ENCODE results near the gene CCDC171. TPM values are rescaled to one million over a fixed set of nuclear protein-coding genes. Genes with fewer than 3 reads are reported as not detected.

Gene CCDC171
- total RNA-seq (2022) (1.1 and 1.6 TPM in 2 replicates), Bru-seq, nascent RNA (percentile 38 among the genes with signal in this experiment), BruChase-seq, experiment 1, labeled RNA remaining after a 2-hour chase (percentile 39 among the genes with signal in this experiment), BruChase-seq, experiment 2, labeled RNA remaining after a 6-hour chase (percentile 30 among the genes with signal in this experiment)
- long read RNA-seq, partial matches to known transcripts: 0 of 1 reads
- long read RNA-seq, other reads (novel, unspliced or antisense): 1 of 1 reads

DNA sequence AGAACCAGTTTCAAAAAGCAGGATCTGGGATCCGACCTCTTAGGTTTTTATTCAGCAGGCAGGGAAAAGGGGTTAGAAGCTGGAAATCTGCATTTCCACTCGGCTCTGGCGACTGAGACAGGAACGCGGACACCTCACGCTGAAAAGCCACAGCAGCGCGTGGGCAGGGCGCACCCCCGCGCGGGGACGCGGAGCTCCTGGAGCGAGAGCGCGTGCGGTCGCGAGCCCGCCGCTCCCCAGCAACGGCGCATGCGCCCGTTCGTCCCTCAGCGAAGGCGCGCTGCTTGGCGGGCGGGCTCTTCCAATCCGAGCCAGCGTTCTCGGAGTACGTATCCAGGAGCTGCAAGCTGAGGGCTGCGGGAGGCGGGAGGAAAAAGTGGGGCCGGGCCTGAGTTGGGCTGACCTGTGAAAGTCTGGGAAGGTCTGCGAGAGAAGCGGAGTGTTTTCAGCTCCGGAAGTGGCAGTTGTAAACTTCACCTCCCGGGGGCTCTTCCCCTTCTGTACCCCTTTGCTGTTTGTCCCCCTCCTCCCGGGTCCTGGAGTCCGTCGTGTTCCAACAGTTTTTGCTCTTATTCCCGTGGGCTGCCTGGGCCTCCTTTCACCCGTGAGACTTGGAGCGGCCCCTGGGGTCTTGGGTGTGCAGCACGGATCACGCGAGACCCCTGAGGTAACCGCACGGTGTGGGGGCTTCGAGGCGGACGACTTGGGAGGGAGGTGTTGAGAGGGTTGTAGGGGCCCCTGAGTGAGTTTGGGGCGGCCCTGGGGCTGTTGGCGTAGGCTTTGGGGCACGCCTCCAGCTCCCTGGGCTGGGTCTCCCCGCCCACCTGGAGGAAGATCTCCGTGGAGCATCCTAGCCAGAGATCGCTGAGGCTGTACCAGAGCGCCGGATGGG lies at the start of gene CCDC171:
Gene CCDC171 (plus strand): TSS at position 408 of the 892 bp plus-strand sequence. CDS start 11,046 bp downstream, outside the sequence.
- Mint-ChIP-seq H3K36me3 (ENCODE audit: insufficient read depth, unreplicated experiment) (peaks cover 9% of the 10 kb centered on the region), H3K27ac (ENCODE audit: unreplicated experiment) (peak within 1 kb of the TSS; percentile 97), H3K27me3 (ENCODE audit: insufficient read depth, unreplicated experiment) (peaks cover 4% of the 10 kb centered on the region), H3K4me3 (ENCODE audit: unreplicated experiment) (peak within 1 kb of the TSS; percentile 92), H3K9me3 (ENCODE audit: unreplicated experiment) (no peaks in the 10 kb centered on the region), H3K4me1 (ENCODE audit: low read depth, unreplicated experiment) (no peaks in the 10 kb centered on the region)
- H3K4me3 ChIP-seq (ENCODE audit: low read depth, low read length): peak within 1 kb of the TSS; percentile 63
- H3K4me1 ChIP-seq: 0 out of 2 replicates have a peak, but pooled peaks cover 3% of the 10 kb centered on the region
- intact Hi-C loops (cut with micrococcal nuclease; ENCODE audit: unreplicated experiment): loop anchor here (1.0 to 2.0 kb wide), 3 partner anchors 42 to 130 kb away; partner anchors contain the start of gene SNAPC3
- ChIA-PET POLR2A (interaction anchor here (0.6 to 1.6 kb wide), 7 partner anchors 12 to 246 kb away, joined by 3 to 6 read pairs (median 3); partner anchors contain the start of genes PSIP1 and TTC39B), CTCF (interaction anchor here (0.7 to 1.2 kb wide), 5 partner anchors 54 to 351 kb away, joined by 3 to 13 read pairs (median 8); no protein-coding TSS in a partner anchor)
- no peaks in the 10 kb centered on the region for H3K9me3 ChIP-seq
- H3K36me3 ChIP-seq (ENCODE audit: control insufficient read depth, insufficient read depth, low read length): no peaks in the 10 kb centered on the region
- peak; percentile 91 to 92 for DNase-seq
- TF ChIP-seq, protein P1, sequence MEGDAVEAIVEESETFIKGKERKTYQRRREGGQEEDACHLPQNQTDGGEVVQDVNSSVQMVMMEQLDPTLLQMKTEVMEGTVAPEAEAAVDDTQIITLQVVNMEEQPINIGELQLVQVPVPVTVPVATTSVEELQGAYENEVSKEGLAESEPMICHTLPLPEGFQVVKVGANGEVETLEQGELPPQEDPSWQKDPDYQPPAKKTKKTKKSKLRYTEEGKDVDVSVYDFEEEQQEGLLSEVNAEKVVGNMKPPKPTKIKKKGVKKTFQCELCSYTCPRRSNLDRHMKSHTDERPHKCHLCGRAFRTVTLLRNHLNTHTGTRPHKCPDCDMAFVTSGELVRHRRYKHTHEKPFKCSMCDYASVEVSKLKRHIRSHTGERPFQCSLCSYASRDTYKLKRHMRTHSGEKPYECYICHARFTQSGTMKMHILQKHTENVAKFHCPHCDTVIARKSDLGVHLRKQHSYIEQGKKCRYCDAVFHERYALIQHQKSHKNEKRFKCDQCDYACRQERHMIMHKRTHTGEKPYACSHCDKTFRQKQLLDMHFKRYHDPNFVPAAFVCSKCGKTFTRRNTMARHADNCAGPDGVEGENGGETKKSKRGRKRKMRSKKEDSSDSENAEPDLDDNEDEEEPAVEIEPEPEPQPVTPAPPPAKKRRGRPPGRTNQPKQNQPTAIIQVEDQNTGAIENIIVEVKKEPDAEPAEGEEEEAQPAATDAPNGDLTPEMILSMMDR (IDR thresholded peaks at IDR 0.05; ENCODE audit: insufficient read depth in 1 of 2, low read depth in 1 of 2, low read length in 1 of 2, severe bottlenecking in 1 of 2, unreplicated experiment in 1 of 2): no peak
- H3K27me3 ChIP-seq (replicated peaks; ENCODE audit: control insufficient read depth, insufficient read depth, low read length): no peaks in the 10 kb centered on the region
- BruUV-seq (replicated peaks): TSS peak; percentile 53

DNA sequence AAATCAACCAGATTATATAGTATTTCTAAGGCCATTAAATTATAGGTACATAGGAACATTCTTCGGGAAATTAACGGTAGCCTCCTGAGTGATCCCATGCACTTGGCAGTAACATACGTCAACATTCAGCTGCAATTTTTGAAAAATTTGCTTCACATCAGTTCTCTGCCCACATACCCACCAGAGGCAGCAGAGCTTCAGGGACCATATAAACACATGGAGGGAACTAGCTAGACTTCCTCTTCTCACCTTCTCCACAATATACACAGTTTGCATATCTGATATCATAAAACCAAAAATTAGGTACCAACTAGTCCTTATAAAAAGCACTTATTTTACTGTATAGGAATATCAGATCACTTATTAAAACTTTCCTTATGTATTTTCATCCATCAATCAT lies 46.9 kb upstream of the CCDC171 start:
- Mint-ChIP-seq H3K36me3 (ENCODE audit: insufficient read depth, unreplicated experiment) (peaks cover 8% of the 10 kb centered on the region), H3K4me1 (ENCODE audit: low read depth, unreplicated experiment) (peaks cover 7% of the 10 kb centered on the region), H3K27me3 (ENCODE audit: insufficient read depth, unreplicated experiment) (no peaks in the 10 kb centered on the region), H3K27ac (ENCODE audit: unreplicated experiment) (no peak overlapping the region), H3K9me3 (ENCODE audit: unreplicated experiment) (no peaks in the 10 kb centered on the region), H3K4me3 (ENCODE audit: unreplicated experiment) (no peak overlapping the region)
- no peaks in the 10 kb centered on the region for H3K4me1 ChIP-seq
- CTCF ChIA-PET: interaction anchor here (0.5 kb wide), 1 partner anchor 133 kb away, joined by 4 read pairs; no protein-coding TSS in a partner anchor
- no peaks in the 10 kb centered on the region for H3K36me3 ChIP-seq (ENCODE audit: control insufficient read depth, insufficient read depth, low read length)
- no peaks in the 10 kb centered on the region for H3K9me3 ChIP-seq
- BruUV-seq (replicated peaks): no TSS peak
- TF ChIP-seq, protein P1 (IDR thresholded peaks at IDR 0.05; ENCODE audit: insufficient read depth in 1 of 2, low read depth in 1 of 2, low read length in 1 of 2, severe bottlenecking in 1 of 2, unreplicated experiment in 1 of 2): no peak
- H3K27me3 ChIP-seq (replicated peaks; ENCODE audit: control insufficient read depth, insufficient read depth, low read length): no peaks in the 10 kb centered on the region
- DNase-seq: no peak
- no peak overlapping the region for H3K4me3 ChIP-seq (ENCODE audit: low read depth, low read length)
- POLR2A ChIA-PET: no interaction called here
- intact Hi-C loops (cut with micrococcal nuclease; ENCODE audit: unreplicated experiment): no loop called here
